GM18870 (cell line): ENCODE measurements around the gene GTF2E1.

ENCODE experiments used
- ATAC-seq: cut with Tn5 transposase; IDR thresholded peaks from one replicate; pipeline ENCODE4 v1.9.1; 2021; ENCODE audit warnings: moderate library complexity; ENCODE audit not compliant: unreplicated experiment

Gene GTF2E1

DNA sequence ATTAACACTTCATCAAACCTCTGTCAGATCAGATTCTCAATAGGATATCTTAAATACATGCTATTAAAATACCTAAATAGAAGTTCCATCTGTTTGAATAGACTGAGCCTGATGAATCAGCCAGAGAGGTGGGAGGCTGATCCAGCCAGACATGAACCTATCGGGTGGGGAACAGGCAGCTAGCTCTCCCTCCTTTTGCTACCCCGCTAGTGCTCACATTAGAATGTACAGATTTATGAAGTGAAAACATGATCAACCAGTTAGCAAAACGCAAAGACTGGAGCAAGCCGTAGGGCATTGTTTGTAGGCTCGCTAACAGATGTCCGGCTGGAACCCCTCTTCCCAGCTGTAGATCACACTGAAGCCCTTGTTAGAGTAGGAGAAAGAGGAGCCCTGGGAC lies 54.4 kb downstream of the GTF2E1 start:
- ATAC-seq, result no peak

DNA sequence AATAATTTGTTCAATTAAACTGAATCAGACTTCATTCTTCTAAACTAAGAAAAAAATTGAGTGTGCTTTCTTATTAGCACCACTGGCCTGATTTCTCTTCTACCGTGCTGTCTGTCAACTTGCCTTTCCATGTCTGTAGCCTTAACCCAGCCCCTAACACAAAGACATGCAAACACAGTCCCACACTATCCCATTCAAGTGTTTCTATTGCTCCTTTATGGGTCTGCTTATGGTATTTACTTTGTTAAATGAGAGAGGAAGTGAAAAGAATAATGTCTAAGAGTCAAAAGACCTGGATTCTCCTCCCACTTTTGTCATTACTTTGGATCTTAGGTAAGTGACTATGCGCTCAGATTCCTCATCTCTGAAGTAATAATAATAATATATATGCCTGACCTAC lies 55.3 kb downstream of the GTF2E1 start:
- no peak for ATAC-seq

DNA sequence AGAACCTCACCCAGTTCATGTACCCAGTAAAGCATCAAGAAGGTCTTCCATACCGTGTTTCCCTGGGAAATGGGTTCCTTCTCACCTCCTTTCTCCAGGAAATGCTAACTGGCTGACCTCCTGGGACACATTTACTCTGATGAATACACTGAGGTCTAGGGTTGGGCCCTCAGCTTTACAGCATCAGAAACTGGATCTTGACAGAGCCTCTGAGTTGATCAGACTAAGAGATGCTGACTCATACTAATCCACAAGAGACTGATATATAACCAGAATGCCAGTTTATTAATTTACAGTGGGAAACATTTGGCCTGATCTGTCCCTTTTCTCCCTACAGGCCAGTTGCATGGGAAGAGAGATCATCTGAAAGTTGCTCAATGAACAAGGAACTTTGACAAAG lies 55.8 kb downstream of the GTF2E1 start:
- ATAC-seq, result no peak

DNA sequence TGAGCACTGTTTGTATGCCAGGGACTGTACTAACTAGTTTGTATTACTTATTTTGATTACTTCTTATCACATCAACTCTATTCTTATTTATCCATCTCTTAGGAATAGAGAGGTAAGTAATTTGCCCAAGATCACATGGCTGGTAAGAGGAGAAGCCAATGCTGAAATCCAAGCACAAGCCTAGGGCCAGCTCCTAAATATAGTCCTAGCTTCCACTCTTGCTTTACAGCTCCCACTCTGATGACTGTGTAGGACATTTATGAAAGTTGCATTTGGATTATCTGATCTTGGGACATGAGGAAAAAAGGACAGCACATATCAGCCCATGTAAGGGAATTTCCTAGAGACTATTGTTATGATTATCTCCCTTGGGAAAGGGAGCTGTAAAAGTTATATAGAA lies 58.1 kb downstream of the GTF2E1 start:
- ATAC-seq, result no peak

DNA sequence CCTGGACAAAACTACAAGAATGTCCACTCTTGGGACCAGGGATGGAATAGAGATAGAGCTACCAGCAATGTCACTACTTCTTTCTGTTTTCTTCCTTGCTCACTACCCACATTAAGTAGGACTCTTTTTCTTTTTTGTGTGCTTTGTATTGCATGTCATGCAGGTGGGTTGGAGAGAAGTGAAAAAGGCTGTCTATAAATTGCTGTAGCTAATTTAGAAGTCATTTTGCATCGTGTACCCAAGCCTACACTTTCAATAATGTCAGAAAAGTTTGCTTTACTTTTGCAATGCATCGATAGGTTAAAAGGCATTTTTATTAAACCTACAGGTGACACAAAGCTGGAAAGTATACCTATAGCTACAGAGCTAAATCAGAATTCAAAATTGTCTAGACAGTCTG lies 58.9 kb downstream of the GTF2E1 start:
- ATAC-seq, result no peak

DNA sequence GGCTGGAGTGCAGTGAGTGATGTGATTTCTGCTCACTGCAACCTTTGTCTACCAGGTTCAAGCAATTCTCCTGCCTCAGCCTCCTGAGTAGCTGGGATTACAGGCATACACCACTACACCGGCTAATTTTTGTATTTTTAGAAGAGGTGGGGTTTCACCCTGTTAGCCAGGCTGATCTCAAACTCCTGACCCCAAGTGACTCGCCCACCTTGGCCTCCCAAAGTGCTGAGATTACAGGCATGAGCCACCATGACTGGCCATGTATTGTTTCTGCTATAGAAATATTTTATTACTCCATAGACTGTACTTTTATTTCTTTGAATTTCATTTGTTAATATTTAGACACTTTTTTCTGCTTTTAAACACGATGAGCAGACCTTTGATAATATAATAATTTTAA lies 60.4 kb downstream of the GTF2E1 start:
- no peak for ATAC-seq

DNA sequence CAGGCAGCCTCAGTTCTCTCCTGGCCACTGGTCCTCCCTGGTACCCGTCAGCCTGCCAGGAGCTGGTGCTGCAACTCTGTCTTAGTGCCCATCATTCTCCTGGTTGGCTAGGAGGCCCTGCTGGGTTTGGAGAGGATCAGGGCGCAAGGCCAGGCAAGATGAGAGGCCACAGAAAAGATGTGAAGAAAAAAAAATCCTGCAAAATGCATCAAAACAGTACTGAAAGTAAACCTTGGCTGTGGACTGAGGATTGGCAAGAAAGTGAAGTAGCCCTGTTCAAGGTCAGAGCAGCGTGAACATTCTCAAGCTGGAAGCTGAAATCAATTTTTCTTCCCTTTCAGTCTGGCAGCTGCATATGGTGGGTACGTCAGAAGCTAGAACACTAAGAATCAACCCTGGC lies 74.2 kb downstream of the GTF2E1 start:
- ATAC-seq, result no peak

DNA sequence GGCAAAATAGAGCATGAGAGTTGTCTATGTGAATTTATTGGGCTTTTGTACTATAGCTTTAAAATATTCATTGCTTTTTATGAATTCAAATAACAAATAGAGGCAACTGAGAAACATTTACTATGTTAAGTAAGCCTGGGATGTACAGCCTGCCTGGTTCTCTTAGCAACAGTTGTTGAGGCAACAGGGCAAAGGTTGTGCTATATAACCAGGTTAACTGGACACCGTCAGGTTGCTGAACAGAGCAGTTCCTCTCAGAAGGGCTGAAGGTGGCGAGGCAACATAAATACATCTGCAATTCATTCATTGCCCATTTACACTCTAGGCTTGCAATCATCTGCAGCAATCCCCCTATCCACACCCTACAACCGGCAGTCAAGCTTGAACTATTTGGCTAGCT lies 78.2 kb downstream of the GTF2E1 start:
- ATAC-seq, result no peak

DNA sequence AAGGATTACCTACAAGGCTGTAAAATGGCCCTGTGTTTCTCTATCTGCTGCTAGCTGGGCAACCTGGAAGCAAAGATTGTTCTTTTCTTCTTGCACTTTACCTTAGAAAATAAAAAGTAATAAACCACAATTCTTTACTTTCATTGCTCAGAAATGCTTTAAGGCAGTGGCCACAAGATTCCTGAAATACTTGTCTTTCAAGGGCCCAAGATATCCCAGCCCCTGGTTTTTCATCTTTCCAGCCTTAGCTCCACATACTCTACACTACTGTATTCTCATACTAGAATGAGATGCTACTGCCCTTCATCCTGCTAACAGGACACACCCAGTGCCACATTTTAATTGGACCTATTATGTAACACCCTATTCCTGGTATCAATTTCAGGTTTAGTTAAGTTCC lies 78.9 kb downstream of the GTF2E1 start:
- no peak for ATAC-seq

DNA sequence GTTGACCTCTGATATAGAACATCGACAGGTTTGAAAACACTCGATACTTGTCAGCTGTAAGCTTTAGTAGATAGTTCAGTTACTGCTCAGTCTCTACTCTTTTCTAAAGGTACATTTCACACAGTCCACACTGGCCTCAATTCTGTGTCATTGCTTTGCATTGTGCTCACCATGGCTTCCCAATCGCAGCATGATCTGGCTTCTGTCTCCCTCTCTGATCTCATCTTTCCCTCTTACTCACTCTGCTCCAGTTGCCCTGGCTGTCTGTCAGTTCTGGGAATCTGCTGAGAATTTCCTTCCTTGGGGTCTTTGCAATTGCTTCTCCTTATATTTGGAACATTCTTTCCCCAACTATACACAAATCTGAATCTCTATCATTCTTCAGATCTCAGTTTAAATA lies 80.6 kb downstream of the GTF2E1 start:
- ATAC-seq, result no peak

DNA sequence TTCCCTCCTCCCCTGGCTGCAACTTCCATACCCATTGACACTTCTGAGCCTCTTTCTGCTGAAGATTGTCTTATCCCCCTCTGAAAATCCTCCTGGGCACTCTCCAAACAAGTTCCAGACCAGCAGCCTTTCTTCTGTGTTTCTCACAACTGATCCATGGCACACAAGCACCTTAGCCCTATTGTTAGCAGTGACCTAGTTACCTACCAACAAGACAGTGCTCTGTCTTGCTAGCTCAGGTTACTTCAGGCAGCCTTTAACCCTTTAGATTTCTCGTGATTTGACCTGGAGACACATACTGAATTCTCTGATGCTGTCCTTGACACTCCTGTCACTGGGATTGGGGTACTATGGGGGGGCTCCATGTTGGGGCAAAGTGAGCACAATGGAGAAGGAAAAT lies 82.1 kb downstream of the GTF2E1 start:
- ATAC-seq, result no peak

DNA sequence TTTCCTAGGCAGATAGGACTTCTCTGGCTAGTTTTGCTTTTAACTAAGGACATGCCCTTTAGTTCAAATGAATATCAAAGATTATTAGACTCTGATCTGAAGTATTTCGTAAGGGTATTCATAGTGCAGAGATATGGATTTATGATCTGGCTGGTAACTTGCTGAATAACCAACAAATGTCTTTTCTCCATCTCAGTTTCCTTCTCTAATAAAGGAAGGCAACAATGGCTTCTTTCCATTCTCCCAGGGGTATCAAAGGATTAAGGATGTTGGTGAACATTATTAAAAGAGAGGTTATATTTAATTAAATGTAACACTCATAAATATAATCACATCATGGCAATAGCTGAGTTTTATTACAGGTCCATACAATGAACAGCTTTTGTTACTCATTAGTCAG lies 86.3 kb downstream of the GTF2E1 start:
- ATAC-seq, result no peak

DNA sequence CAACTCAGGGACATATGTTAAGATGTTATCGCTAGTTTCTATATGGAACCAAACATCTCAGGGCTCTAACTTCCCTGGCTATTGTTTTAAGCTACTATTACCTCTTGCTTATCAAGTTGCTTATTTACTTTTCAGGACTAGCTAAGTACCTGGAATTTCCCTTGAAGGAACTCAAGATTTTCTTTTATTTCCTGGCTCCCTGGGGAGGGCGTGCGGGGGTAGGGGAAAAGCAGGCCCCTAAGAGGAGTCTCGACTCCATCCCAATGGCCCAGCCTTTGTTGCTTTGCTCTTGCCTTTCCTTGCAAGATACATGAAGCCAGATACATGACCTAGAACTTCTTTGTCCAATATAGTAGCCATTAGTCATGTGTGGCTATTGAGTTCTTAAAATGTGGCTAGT lies 88.5 kb downstream of the GTF2E1 start:
- ATAC-seq, result no peak
